NCI-H345 (cell line): ENCODE measurements around the gene SCYGR5.
"Not testable (repeated sequence)": the region's sequence is repeated elsewhere in the genome, so short reads cannot be mapped to it uniquely, and the experiment has no call there.

Source experiments
- DNase-seq: peaks from one replicate; lab custom pipeline; 2025; lab: John Stamatoyannopoulos, UW

The SCYGR5 gene

GRCh38 chr2:227673620-227674019 is 7.0 kb downstream of the SCYGR5 start:
- DNase-seq = not testable (repeated sequence)

- no peak for DNase-seq
Observed at GRCh38 chr2:227674485-227674884, 7.9 kb downstream of the SCYGR5 start.

- DNase-seq = no peak
Observed at GRCh38 chr2:227677928-227678327, 11.3 kb downstream of the SCYGR5 start.

DNA sequence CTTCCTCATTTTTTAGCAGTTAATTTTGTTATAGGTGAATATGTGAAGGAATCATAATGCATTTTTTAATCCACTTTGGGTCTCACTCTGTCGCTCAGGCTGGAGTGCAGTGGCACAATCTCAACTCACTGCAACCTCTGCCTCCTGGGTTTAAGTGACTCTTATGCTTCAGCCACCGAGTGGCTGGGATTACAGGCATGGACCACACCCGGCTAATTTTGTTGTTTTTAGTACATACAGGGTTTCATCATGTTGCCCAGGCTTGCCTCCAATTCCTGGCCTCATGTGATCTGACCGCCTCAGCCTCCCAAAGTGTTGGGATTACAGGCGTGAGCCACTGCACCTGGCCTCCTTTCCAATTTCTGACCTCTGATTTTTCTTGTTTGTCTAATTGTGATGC is 17.7 kb downstream of the SCYGR5 start:
- DNase-seq = no peak

DNA sequence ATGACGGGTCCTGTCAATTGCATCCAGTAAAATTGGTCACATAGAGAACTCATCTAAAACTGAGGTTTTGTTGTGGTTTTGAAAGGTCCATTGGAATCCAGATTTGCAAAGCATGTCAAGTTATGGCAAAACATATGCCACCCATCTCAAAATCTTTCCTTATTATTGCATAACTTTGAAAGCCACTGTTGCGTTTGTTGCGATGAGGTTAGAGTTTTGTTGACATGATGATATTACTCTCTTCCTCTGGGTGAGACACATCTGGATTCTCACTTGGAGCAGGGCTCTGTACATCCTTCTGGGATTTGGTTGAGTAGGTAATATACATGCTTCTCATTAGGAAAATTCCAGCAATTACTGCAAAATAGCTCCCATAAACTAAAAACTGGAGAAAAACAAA is 20.6 kb downstream of the SCYGR5 start:
- no peak for DNase-seq

- DNase-seq = no peak
Observed at GRCh38 chr2:227696990-227697679, 30.5 kb downstream of the SCYGR5 start.

- no peak for DNase-seq
Observed at GRCh38 chr2:227701556-227701955, 35.0 kb downstream of the SCYGR5 start.

GRCh38 chr2:227703280-227703732 is 36.7 kb downstream of the SCYGR5 start:
- DNase-seq = no peak

GRCh38 chr2:227703961-227704360 is 37.4 kb downstream of the SCYGR5 start:
- DNase-seq = no peak

DNA sequence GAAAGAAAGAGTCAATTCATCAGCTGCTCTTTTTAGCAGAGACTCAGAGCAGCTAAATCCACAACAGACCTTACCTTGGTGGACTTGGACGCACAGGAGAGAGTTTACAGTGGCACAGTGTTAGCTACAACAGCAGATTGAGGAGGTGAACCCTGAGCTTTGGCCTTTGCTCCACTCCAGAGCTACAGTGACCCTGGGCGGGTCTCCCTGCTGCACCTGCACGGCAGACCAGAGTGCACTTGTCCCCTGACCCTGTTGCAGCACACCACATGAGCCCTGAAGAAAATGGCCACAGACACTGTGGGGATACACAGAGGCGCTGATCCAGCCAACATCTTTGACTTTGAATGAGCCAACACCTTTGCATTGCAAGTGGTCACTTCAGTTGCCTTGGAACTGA is 40.3 kb downstream of the SCYGR5 start:
- no peak for DNase-seq

GRCh38 chr2:227707390-227707789 is 40.8 kb downstream of the SCYGR5 start:
- no peak for DNase-seq

GRCh38 chr2:227710986-227711385 is 44.4 kb downstream of the SCYGR5 start:
- no peak for DNase-seq

DNA sequence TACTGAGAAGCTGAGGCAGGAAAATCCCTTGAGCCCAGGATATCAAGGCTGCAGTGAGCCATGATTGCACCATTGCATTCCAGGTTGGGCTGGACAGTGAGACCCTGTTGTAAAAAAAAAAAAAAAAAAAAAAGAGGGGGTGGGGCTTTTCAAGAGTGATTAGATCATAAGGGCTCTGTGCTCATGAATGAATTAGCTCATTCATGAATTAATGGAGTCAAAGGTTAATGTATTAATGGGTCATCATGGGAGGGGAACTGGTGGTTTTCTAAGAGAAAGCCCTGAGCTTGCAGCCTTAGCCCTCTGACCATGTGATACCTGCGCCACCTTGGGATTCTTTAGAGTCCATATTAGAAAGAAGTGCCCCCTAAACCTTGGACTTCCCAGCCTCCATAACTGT is 46.7 kb downstream of the SCYGR5 start:
- DNase-seq = no peak

DNA sequence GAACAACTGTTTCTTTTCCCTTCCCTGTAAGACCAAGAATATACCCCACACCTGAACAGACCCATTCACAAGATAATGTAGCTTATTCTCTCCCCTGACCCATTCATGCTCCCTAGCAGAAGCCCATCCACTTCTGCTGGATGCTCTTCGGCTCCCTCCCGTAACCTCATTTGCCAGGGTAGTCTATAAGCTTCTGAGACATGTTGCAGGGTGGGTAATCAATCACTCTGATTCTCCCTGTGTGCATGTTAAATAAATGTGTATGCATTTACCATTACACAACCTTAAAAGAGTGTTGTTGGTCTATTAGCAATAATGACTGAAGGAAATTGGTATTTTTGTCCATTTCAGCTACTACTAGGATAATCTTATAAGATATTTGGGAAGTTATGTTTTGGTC is 49.9 kb downstream of the SCYGR5 start:
- DNase-seq = no peak
